ENCODE measurements around the gene PI16. TPM values are rescaled to one million over a fixed set of nuclear protein-coding genes. Genes with fewer than 3 reads are reported as not detected.
A peak's percentile ranks its signal among the peaks of the same experiment; 100 is the strongest.

PI16 gene
- polyA plus RNA-seq, 6 donors from 2014 or later = 1.2 to 6.2 (median 2.6) TPM

- H3K27ac Mint-ChIP-seq = peak overlapping the region in 2 of 6 donors; percentile 26 to 73
- ATAC-seq (ENCODE audit: low read depth in 2 of 2) (no peak), DNase-seq (no peak)
- H3K4me1 Mint-ChIP-seq = peaks cover 21 to 33% (median 22%) of the 10 kb centered on the region in 3 donors
- peak overlapping the region in 1 of 8 donors; percentile 52 for H3K4me3 Mint-ChIP-seq
- H3K9me3 Mint-ChIP-seq = no peaks in the 10 kb centered on the region
- no peaks in the 10 kb centered on the region for H3K27me3 Mint-ChIP-seq
- peaks cover 8 to 24% of the 10 kb centered on the region in 2 donors for H3K36me3 Mint-ChIP-seq
These were observed 22.0 kb downstream of the PI16 start for GRCh38 chr6:36976509-36976908.

- H3K27ac Mint-ChIP-seq = no peak overlapping the region
- ATAC-seq (ENCODE audit: low read depth in 2 of 2) (no peak), DNase-seq (no peak)
- no peak overlapping the region for H3K4me3 Mint-ChIP-seq
- H3K4me1 Mint-ChIP-seq = peaks cover 25 to 38% (median 27%) of the 10 kb centered on the region in 3 donors
- no peaks in the 10 kb centered on the region for H3K9me3 Mint-ChIP-seq
- H3K27me3 Mint-ChIP-seq = no peaks in the 10 kb centered on the region
- peaks cover 12 to 21% of the 10 kb centered on the region in 2 donors for H3K36me3 Mint-ChIP-seq
These were observed 22.4 kb downstream of the PI16 start for GRCh38 chr6:36976931-36977330.

GRCh38 chr6:36977470-36977941, 23.0 kb downstream of the PI16 start:
- Mint-ChIP-seq H3K36me3 (peaks cover 15 to 18% of the 10 kb centered on the region in 2 donors), H3K27ac (peak overlapping the region in 2 of 6 donors; percentile 33 to 56), H3K27me3 (no peaks in the 10 kb centered on the region), H3K4me3 (no peak overlapping the region), H3K9me3 (no peaks in the 10 kb centered on the region), H3K4me1 (peaks cover 29 to 40% (median 30%) of the 10 kb centered on the region in 3 donors)
- DNase-seq = no peak
- ATAC-seq (ENCODE audit: low read depth in 2 of 2) = peak; percentile 64 to 74

DNA sequence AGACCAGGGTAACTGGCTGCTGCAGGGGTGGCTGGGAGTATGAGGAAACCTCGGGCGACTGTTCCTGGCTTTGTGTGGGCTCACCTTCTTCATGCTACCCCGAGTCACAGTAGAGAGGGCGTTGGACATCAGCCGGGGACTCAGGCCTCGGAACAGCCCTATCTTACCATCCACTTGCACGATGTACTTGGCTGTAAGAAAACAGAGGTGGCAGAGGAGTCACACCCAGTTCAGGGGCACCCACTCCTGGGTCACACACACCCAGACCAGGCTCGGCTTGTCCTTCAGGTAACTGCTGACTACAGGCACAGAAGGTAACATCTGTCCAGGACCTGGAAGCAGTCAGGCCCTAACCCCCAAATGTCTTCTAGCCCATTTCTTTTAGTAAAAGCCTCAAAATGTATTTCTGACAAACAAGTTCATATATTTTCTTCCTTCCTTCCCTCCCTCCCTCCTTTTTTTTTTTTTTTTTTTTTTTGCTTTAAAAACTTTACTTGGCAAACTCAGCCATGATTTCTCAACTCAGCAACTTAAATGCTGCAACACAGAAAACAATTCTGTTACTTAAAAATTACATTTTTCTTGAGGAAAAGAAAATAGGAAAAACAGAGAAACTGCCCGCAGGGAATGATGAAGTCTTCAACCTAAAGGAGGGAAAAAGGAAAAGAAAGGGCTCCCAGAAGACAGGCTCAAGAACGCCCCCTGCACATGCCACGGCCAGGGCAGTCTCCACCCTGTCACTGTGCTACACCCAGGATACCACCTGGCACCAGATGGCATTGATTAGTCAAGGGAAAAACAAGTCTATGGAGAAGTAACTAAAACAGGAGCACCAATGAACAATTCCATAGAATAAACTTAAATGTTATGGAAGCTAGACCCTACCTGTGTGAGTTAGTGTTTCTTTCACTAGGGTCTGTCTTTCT, 24.1 kb downstream of the PI16 start:
- H3K9me3 Mint-ChIP-seq = no peaks in the 10 kb centered on the region
- H3K36me3 Mint-ChIP-seq = peaks cover 15 to 18% of the 10 kb centered on the region in 2 donors
- no peaks in the 10 kb centered on the region for H3K27me3 Mint-ChIP-seq
- DNase-seq (no peak), ATAC-seq (ENCODE audit: low read depth in 2 of 2) (no peak)
- peak overlapping the region in 1 of 6 donors; percentile 41 for H3K27ac Mint-ChIP-seq
- H3K4me3 Mint-ChIP-seq = peak overlapping the region in 1 of 8 donors; percentile 70
- H3K4me1 Mint-ChIP-seq = peaks cover 29 to 40% (median 30%) of the 10 kb centered on the region in 3 donors

DNA sequence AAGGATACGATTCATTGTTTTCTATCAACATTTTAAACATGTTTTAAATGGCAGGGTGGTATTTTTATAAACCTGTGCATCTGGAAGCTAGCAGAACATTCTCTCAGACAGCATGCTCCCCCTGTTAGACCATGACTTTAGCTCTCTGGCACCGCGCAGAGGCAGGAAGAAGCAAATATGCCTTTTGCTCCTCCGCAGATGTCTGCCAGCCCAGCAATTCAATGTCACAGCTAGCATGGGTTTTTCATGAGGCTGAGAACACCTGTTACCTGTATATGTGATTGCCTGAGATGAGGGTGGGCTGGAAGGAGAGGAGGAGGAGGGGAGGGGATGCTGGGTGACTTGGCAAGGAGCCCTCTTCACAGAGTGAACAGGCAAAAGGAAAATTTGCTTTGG, 24.8 kb downstream of the PI16 start:
- ATAC-seq (ENCODE audit: low read depth in 2 of 2) = peak; percentile 59 to 70
- Mint-ChIP-seq H3K9me3 (no peaks in the 10 kb centered on the region), H3K27ac (peak overlapping the region in 4 of 6 donors; percentile 37 to 60 (median 57)), H3K36me3 (peaks cover 15 to 17% of the 10 kb centered on the region in 2 donors), H3K4me1 (peaks cover 29 to 40% (median 30%) of the 10 kb centered on the region in 3 donors), H3K4me3 (peak overlapping the region in 1 of 8 donors; percentile 70), H3K27me3 (no peaks in the 10 kb centered on the region)
- DNase-seq = no peak

DNA sequence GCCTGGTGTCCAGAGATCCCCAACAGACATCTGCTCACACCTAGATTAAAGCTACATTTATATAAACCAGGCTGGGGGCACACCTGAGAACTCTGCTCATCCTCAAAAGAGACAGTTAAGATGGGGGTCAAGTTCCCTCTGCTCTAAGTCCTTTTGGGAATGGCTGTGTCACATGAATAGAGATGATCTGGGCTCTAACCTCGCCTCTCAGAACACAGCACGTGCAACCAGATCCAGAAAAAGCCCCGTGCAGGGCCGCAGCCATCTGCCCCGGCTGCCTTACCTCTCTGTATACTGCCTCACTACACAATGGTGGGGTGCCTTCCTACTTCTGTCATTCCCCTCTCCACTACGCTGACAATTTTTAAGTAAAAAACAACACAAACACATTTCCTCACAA, 25.6 kb downstream of the PI16 start:
- H3K27me3 Mint-ChIP-seq = no peaks in the 10 kb centered on the region
- H3K36me3 Mint-ChIP-seq = peaks cover 9 to 15% of the 10 kb centered on the region in 2 donors

GRCh38 chr6:36980876-36981619, 26.5 kb downstream of the PI16 start:
- no peak for DNase-seq
- Mint-ChIP-seq H3K36me3 (peaks cover 0 to 15% of the 10 kb centered on the region in 2 donors), H3K9me3 (no peaks in the 10 kb centered on the region), H3K27me3 (no peaks in the 10 kb centered on the region), H3K27ac (peak overlapping the region in 1 of 6 donors; percentile 73), H3K4me1 (peaks cover 29 to 40% (median 30%) of the 10 kb centered on the region in 3 donors), H3K4me3 (peak overlapping the region in 3 of 8 donors; percentile 22 to 67 (median 56))
- no peak for ATAC-seq (ENCODE audit: low read depth in 2 of 2)

More for the DNA sequence above, 25.6 kb downstream of the PI16 start:
- DNase-seq (no peak), ATAC-seq (ENCODE audit: low read depth in 2 of 2) (no peak)
- H3K4me1 Mint-ChIP-seq = peaks cover 29 to 40% (median 30%) of the 10 kb centered on the region in 3 donors
- peak overlapping the region in 3 of 6 donors; percentile 18 to 85 (median 52) for H3K27ac Mint-ChIP-seq
- peak overlapping the region in 2 of 8 donors; percentile 56 to 67 for H3K4me3 Mint-ChIP-seq
- H3K9me3 Mint-ChIP-seq = no peaks in the 10 kb centered on the region

- Mint-ChIP-seq H3K9me3 (no peaks in the 10 kb centered on the region), H3K36me3 (peaks cover 0 to 8% of the 10 kb centered on the region in 2 donors), H3K27me3 (no peaks in the 10 kb centered on the region), H3K4me3 (no peak overlapping the region), H3K27ac (no peak overlapping the region), H3K4me1 (peaks cover 41 to 45% (median 43%) of the 10 kb centered on the region in 3 donors)
- DNase-seq (no peak), ATAC-seq (ENCODE audit: low read depth in 2 of 2) (no peak)
These were observed 29.0 kb downstream of the PI16 start for GRCh38 chr6:36983538-36983937.

DNA sequence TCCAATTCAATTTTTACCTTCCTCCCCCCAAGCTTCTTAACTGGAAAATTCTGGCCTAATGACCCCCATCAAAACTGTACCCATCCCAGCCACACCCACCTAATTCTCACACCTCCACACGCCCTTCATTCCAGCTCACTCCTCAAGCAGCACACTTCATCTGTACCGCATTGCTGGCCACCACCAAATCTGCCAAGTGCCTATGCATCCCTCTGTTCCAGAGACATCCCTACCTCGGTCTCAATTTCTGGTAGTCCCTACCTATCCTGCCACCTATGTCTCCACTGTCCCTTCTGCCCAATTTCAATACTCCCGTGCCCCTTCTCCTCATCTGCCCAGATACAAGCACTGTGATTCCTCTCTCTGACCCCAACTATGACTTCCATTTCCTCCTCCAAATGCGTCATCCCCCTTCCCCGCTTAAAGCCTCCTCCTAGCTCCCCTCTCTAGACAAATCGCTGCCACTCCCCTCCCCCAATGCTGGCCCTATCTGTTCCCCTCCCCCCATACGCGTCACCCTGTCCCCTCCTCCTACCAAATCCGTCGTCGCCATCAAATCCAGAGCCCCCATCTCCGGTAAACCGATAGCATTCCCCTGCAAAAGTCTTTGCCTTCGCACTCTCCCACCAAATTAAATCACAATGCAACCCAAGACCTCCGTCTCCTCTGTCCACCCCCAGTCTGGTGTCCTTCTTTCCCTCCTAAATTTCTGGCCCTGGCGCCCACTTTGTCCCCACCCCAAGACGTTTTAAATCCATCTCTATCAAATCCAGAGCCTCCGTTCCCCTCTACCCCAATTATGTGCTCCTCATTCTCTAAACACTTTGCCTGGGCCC, 30.3 kb downstream of the PI16 start:
- H3K27ac Mint-ChIP-seq = no peak overlapping the region
- ATAC-seq (ENCODE audit: low read depth in 2 of 2) = peak; percentile 6 to 12
- H3K4me1 Mint-ChIP-seq = peaks cover 33 to 39% (median 34%) of the 10 kb centered on the region in 3 donors
- no peaks in the 10 kb centered on the region for H3K9me3 Mint-ChIP-seq
- peaks cover 0 to 8% of the 10 kb centered on the region in 2 donors for H3K36me3 Mint-ChIP-seq
- peak; percentile 25 for DNase-seq
- H3K27me3 Mint-ChIP-seq = no peaks in the 10 kb centered on the region
- H3K4me3 Mint-ChIP-seq = no peak overlapping the region

DNA sequence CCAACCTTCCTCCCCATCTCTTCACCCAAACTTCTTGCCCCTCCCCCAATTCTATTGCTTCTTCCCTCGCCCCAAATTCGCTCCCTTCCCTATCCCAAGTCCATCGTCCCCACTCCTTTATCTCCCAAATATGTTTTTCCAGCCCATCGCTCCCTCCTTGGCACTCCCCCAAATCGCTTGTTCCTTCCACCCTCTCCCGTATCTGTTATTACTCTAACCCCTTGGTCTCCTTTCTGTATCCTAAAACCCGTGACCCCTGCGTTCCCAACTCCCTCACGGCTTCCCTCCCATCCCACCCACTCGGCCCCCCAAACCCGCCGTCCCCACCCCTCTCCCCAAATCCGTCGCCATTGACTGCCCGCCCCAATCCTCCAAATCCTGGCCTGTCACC, 30.9 kb downstream of the PI16 start:
- no peaks in the 10 kb centered on the region for H3K27me3 Mint-ChIP-seq
- ATAC-seq (ENCODE audit: low read depth in 2 of 2) = no peak
- no peak overlapping the region for H3K4me3 Mint-ChIP-seq
- DNase-seq = no peak
- H3K27ac Mint-ChIP-seq = no peak overlapping the region
- H3K9me3 Mint-ChIP-seq = no peaks in the 10 kb centered on the region
- H3K4me1 Mint-ChIP-seq = peaks cover 28 to 35% (median 29%) of the 10 kb centered on the region in 3 donors
- H3K36me3 Mint-ChIP-seq = peaks cover 0 to 8% of the 10 kb centered on the region in 2 donors

DNA sequence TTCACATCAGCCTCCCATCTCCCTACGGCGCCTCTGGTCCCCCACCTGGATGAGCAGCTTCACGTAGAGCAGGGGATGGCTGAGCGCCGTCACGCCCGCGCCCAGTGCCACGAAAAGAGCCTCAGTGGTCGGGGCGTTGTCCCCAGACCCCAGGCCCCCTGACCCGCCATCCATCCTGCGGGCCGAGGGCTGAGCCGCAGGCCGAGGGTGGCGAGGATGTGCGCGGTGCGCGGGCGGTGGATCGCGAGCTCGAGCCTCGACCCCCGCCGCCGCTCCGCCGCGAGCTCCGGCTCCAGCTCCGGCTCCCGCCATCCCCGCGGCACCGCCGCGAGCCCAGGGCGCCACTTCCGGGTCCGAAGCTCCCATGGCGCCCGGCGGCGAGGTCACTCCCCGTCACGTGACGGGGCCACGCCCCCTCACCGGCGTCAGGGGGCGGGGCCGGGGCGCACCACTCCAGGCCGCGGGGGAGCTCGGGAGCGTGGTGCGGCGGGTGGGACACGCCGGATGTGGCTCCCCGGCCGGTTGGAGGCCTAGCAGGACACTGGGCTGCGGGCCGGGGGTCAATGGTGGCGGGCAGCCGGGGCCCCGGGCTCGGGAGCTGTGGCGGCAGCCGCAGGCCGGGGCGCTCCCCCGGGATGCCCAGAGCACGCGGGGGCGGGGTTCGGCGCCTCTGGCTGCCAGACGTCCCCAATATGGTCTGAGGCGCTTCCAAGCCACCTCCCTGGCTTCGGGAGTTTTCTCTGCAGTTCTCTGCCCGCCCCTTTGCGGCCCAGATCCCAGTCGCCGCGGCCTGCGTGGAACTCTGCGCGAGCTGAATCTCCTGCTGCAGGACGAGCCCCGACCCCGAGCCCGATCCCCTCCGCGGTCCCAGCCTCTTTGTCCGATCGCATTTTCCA, 31.5 kb downstream of the PI16 start, which contains the start of gene MTCH1:
TSS of gene MTCH1 (minus strand) at position 389 of the 896 bp plus-strand sequence. CDS start at position 366, 23 bp downstream.
- H3K27me3 Mint-ChIP-seq = no peaks in the 10 kb centered on the region
- H3K27ac Mint-ChIP-seq = peak within 1 kb of the TSS in 5 of 6 donors; percentile 92 to 98 (median 96)
- H3K4me3 Mint-ChIP-seq = peak within 1 kb of the TSS in 6 of 8 donors; percentile 96 to 99 (median 98)
- no peaks in the 10 kb centered on the region for H3K9me3 Mint-ChIP-seq
- peaks cover 0 to 8% of the 10 kb centered on the region in 2 donors for H3K36me3 Mint-ChIP-seq
- peak; percentile 90 for DNase-seq
- peaks cover 21 to 29% (median 23%) of the 10 kb centered on the region in 3 donors for H3K4me1 Mint-ChIP-seq
- ATAC-seq (ENCODE audit: low read depth in 2 of 2) = peak; percentile 84 to 87

DNA sequence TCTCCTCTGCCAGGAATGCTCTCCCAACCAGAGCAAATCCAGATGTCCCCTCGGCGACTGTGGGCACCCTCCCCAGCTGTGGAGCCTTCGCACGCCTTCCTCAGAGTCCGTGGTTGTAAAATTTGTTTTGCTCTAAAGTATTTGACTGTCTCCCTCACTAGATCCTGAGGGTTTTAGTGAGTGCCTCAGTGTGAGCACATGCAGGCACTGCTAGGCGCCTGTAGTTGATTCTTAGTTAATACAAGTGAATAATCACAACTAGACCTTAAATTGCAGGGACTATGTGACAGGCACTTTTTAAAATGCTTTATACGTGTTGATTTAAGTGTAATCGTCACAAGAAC, 32.1 kb downstream of the PI16 start:
- H3K4me3 Mint-ChIP-seq = peak overlapping the region in 6 of 8 donors; percentile 96 to 99 (median 98)
- H3K27ac Mint-ChIP-seq = peak overlapping the region in 5 of 6 donors; percentile 92 to 98 (median 96)
- H3K4me1 Mint-ChIP-seq = peaks cover 16 to 24% (median 18%) of the 10 kb centered on the region in 3 donors
- no peaks in the 10 kb centered on the region for H3K27me3 Mint-ChIP-seq
- ATAC-seq (ENCODE audit: low read depth in 2 of 2) (no peak), DNase-seq (no peak)
- peaks cover 0 to 5% of the 10 kb centered on the region in 2 donors for H3K36me3 Mint-ChIP-seq
- H3K9me3 Mint-ChIP-seq = no peaks in the 10 kb centered on the region
